Measurements from ENCODE around the gene AHNAK. TPM values are rescaled to one million over a fixed set of nuclear protein-coding genes. Genes with fewer than 3 reads are reported as not detected.
A peak's percentile ranks its signal among the peaks of the same experiment; 100 is the strongest.

The AHNAK gene
- total RNA-seq, 4 donors from 2014 or later: 1,278 to 2,374 (median 1,866) TPM

DNA sequence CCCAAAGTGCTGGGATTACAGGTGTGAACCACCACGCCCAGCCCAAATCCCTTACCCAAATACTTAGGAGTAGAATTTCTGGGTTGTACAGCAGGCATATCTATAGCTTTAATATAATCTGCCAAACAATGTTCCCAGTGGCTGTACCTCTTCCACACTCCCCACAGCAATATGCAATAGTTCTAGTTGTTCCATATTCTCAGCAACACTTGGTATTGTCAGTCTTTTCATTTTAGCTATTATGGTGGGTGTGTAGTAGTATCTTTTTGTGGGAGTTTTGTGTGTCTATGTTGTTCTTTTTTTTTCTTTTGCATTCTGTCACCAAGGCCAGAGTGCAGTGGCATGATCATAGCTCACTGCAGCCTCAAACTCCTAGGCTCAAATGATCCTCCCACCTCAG, 109.0 kb downstream of the AHNAK start:
- H3K36me3 ChIP-seq: no peaks in the 10 kb centered on the region
- H3K4me1 ChIP-seq: peaks cover 35 to 64% (median 61%) of the 10 kb centered on the region in 4 donors
- no peaks in the 10 kb centered on the region for H3K27me3 ChIP-seq
- H3K27ac ChIP-seq (replicated peaks in 1 of 4): no peak overlapping the region
- TF ChIP-seq POLR2AphosphoS5 (IDR thresholded peaks at IDR 0.05): no peak
- TF ChIP-seq EP300 (IDR thresholded peaks at IDR 0.05): no peak
- TF ChIP-seq, protein P1, sequence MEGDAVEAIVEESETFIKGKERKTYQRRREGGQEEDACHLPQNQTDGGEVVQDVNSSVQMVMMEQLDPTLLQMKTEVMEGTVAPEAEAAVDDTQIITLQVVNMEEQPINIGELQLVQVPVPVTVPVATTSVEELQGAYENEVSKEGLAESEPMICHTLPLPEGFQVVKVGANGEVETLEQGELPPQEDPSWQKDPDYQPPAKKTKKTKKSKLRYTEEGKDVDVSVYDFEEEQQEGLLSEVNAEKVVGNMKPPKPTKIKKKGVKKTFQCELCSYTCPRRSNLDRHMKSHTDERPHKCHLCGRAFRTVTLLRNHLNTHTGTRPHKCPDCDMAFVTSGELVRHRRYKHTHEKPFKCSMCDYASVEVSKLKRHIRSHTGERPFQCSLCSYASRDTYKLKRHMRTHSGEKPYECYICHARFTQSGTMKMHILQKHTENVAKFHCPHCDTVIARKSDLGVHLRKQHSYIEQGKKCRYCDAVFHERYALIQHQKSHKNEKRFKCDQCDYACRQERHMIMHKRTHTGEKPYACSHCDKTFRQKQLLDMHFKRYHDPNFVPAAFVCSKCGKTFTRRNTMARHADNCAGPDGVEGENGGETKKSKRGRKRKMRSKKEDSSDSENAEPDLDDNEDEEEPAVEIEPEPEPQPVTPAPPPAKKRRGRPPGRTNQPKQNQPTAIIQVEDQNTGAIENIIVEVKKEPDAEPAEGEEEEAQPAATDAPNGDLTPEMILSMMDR (IDR thresholded peaks at IDR 0.05): no peak
- no peak for TF ChIP-seq POLR2A (IDR thresholded peaks at IDR 0.05; ENCODE audit: low read depth)
- intact Hi-C loops (cut with DNase I): no loop called here
- H3K9me3 ChIP-seq: no peaks in the 10 kb centered on the region
- 92% methylated on average over 1 of the region's 1 CpG for WGBS
- H3K4me3 ChIP-seq: no peak overlapping the region
- no peak for DNase-seq (ENCODE audit: extremely low spot score)

DNA sequence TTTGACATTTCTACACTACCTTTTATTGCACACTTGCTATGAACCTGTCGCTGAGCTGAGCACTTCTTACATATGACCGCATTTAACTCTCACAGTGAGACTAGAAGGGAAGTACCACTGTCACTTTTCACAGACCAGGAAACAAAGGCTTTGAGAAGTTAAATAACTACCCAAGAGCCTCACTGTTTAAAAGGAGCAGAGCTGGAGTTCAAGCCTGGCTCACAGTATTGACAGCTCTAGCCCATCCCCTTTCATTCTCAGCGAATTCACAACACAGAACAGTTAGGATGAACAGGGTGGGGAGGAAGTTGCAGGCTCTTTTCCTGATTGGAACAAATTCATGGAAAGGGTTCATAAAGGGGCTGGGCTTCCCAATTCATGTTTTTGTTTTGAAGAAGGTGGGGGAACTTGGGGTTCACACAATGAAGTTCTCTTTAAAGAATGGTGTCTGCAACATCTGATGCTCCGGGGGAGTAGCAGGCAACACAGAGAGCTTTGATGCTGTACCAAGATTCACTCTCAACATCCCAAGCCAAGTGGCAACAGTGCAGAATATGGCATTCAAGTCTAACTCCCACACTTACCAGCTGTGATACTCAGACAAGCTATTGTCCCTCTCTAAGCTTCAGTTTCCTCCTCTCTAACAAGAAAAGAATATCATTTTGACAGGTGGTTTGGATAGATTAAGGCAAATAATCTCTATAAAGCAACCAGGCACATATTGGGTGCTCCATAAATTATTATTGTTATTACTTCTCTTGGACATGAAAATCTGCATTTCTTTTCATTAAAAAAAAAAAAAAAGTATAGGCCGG, 110.6 kb downstream of the AHNAK start:
- TF ChIP-seq EP300 (IDR thresholded peaks at IDR 0.05) (no peak), POLR2AphosphoS5 (IDR thresholded peaks at IDR 0.05) (no peak), POLR2A (IDR thresholded peaks at IDR 0.05; ENCODE audit: low read depth) (no peak)
- TF ChIP-seq, protein P1 (IDR thresholded peaks at IDR 0.05): no peak
- no peaks in the 10 kb centered on the region for H3K27me3 ChIP-seq
- WGBS: 49% methylated on average over 5 of the region's 5 CpGs
- no peaks in the 10 kb centered on the region for H3K9me3 ChIP-seq
- peak overlapping the region; percentile 77 to 88 (median 86) for H3K27ac ChIP-seq (replicated peaks in 1 of 4)
- peaks cover 38 to 73% (median 70%) of the 10 kb centered on the region in 4 donors for H3K4me1 ChIP-seq
- H3K4me3 ChIP-seq: no peak overlapping the region
- intact Hi-C loops (cut with DNase I): no loop called here
- no peak for DNase-seq (ENCODE audit: extremely low spot score)
- H3K36me3 ChIP-seq: no peaks in the 10 kb centered on the region

DNA sequence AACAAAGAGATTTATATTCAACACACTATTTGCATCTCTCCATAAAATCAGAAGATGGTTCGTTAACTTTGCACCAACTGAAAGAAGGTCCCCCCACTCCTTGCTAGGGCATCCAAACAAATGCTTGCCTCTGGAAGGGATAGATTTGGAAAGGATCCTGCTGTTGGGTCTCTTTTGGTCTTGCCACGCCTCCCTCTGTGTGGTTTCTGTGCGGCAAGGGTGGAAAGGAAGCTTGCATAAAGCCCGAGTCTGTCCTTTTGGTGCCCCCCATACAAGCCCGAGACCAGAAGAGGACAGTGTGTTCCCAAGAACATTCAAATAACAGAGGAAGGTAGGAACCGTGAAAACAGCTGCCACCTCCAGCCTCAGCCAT, 112.7 kb downstream of the AHNAK start:
- peak; percentile 66 to 68 for TF ChIP-seq POLR2AphosphoS5 (IDR thresholded peaks at IDR 0.05)
- TF ChIP-seq POLR2A (IDR thresholded peaks at IDR 0.05; ENCODE audit: low read depth): no peak
- TF ChIP-seq, protein P1 (IDR thresholded peaks at IDR 0.05): no peak
- peak; percentile 54 for TF ChIP-seq EP300 (IDR thresholded peaks at IDR 0.05)
- H3K36me3 ChIP-seq: no peaks in the 10 kb centered on the region
- peaks cover 36 to 72% (median 64%) of the 10 kb centered on the region in 4 donors for H3K4me1 ChIP-seq
- no peaks in the 10 kb centered on the region for H3K27me3 ChIP-seq
- H3K4me3 ChIP-seq: peak overlapping the region; percentile 12 to 27 (median 25)
- intact Hi-C loops (cut with DNase I): no loop called here
- WGBS: 24% methylated on average over 6 of the region's 6 CpGs
- H3K9me3 ChIP-seq: no peaks in the 10 kb centered on the region
- no peak for DNase-seq (ENCODE audit: extremely low spot score)
- peak overlapping the region; percentile 77 to 88 (median 86) for H3K27ac ChIP-seq (replicated peaks in 1 of 4)

DNA sequence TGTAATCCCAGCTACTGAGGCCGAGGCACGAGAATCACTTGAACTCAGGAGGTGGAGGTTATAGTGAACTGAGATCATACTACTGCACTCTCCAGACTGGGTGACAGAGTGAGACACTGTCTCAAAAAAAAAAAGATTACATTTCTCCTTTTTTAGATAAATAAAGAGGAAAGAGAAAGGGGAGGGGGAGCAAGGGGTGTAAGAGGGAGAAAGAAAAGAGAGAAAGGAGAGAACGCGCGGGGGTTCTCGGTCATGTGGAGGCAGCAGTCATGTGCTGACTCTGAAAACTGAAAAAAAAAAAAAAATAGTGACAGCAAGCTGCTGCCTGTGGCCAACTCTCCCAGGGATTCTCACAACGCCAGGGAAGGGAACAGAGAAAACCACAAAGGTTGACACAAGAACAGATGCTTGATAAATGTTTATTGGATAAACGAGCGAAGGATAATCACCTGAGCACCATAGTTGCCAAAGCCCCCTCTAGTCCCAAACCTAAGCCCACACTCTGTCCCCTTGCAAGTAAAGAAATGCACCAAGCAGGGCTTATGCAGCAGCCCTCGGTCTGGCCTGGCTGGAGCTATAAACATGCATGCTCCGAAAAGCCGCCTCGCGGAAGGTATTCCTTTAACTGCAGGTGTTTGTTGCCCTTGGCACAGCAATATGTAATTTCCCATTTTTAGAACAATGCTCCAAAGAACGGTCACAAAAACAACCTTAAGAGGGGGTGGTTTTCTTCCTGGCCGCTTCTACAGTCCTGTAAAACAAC, 113.3 kb downstream of the AHNAK start:
- Histone ChIP-seq H3K27ac (replicated peaks in 1 of 4) (peak overlapping the region; percentile 77 to 88 (median 86)), H3K27me3 (no peaks in the 10 kb centered on the region), H3K4me1 (peaks cover 36 to 72% (median 64%) of the 10 kb centered on the region in 4 donors), H3K4me3 (peak overlapping the region; percentile 12 to 27 (median 25)), H3K36me3 (no peaks in the 10 kb centered on the region), H3K9me3 (no peaks in the 10 kb centered on the region)
- intact Hi-C loops (cut with DNase I): no loop called here
- DNase-seq (ENCODE audit: extremely low spot score): no peak
- WGBS: 20% methylated on average over 16 of the region's 16 CpGs
- no peak for TF ChIP-seq EP300 (IDR thresholded peaks at IDR 0.05)
- TF ChIP-seq, protein P1 (IDR thresholded peaks at IDR 0.05): peak in 1 of 3 experiments; percentile 18
- peak in 1 of 2 donors; percentile 3 for TF ChIP-seq POLR2AphosphoS5 (IDR thresholded peaks at IDR 0.05)

Data from esophagus muscularis mucosa (tissue), 4 donors.